ENCODE measurements around the gene HTATIP2.
"Not testable (repeated sequence)": the region's sequence is repeated elsewhere in the genome, so short reads cannot be mapped to it uniquely, and the experiment has no call there.

Gene HTATIP2

GRCh38 chr11:20376162-20376730 lies 12.7 kb downstream of the HTATIP2 start:
- DNase-seq (ENCODE audit: extremely low spot score): no peak
- TF ChIP-seq, protein P1, sequence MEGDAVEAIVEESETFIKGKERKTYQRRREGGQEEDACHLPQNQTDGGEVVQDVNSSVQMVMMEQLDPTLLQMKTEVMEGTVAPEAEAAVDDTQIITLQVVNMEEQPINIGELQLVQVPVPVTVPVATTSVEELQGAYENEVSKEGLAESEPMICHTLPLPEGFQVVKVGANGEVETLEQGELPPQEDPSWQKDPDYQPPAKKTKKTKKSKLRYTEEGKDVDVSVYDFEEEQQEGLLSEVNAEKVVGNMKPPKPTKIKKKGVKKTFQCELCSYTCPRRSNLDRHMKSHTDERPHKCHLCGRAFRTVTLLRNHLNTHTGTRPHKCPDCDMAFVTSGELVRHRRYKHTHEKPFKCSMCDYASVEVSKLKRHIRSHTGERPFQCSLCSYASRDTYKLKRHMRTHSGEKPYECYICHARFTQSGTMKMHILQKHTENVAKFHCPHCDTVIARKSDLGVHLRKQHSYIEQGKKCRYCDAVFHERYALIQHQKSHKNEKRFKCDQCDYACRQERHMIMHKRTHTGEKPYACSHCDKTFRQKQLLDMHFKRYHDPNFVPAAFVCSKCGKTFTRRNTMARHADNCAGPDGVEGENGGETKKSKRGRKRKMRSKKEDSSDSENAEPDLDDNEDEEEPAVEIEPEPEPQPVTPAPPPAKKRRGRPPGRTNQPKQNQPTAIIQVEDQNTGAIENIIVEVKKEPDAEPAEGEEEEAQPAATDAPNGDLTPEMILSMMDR (IDR thresholded peaks at IDR 0.05; ENCODE audit: control extremely low read depth, extremely low read depth, low read depth, missing control alignments): no peak
- POLR2A ChIA-PET: no interaction called here
- CTCF ChIA-PET: interaction anchor here (1.0 kb wide), 1 partner anchor 11 kb away, joined by 5 read pairs; the partner anchor contains the start of gene PRMT3

GRCh38 chr11:20385996-20386395 lies 22.5 kb downstream of the HTATIP2 start:
- POLR2A ChIA-PET; DNase-seq (ENCODE audit: extremely low spot score): not testable (repeated sequence)
- CTCF ChIA-PET: interaction anchor here (1.1 to 1.7 kb wide), 5 partner anchors 9 to 227 kb away, joined by 3 to 6 read pairs (median 5); no protein-coding TSS in a partner anchor

DNA sequence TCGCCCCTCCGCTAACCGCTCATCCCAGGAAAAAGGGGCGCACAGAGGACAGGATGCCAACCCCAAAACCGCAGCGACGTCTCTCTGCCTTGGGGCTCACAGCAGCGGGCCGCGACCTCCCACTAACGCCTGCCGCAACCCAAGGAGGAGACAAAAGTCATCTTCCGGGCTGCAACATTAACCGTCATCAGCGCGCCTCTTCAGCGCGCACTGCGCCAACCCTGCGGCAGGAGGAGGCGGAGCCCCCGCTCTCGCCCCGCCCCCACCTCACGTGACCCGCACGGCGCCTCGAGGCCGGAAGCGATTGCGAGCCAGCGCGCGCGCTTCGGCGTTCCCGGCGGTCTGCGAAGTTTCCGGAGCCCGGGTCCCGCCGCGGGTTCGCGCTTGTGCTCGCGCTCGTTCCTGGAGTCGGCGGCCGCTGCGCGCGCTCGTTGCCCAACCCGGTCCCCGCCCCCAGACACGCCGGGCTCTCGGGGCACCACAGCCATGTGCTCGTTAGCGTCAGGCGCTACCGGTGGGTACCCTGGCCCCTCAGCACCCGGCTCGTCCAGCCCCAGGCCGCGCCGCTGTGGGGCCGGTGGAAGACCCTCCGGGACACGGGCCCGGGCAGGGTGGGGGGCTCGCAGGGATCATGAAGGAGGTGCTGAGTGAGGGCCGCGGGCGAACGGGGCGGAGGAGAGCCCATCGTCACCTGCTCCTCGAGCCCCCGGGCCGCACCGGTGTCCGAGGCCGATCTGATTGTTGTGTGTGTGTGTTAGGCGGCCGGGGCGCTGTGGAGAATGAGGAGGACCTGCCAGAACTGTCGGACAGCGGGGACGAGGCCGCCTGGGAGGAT lies 24.0 kb downstream of the HTATIP2 start, which contains the start of gene PRMT3:
Gene PRMT3, plus strand, starts transcription at position 456 of the 835 bp plus-strand sequence. Its CDS starts 31 bp downstream, at position 487.
- ChIA-PET POLR2A (no interaction called here), CTCF (interaction anchor here (0.6 to 1.7 kb wide), 9 partner anchors 9 to 225 kb away, joined by 3 to 6 read pairs (median 3); no protein-coding TSS in a partner anchor)
- TF ChIP-seq, protein P1 (IDR thresholded peaks at IDR 0.05; ENCODE audit: control extremely low read depth, extremely low read depth, low read depth, missing control alignments): no peak
- DNase-seq (ENCODE audit: extremely low spot score): peak; percentile 97

- DNase-seq (ENCODE audit: extremely low spot score): peak; percentile 23
- POLR2A ChIA-PET: no interaction called here
- CTCF ChIA-PET: interaction anchor here (1.6 to 2.4 kb wide), 3 partner anchors 9 to 221 kb away, joined by 7 to 14 read pairs (median 10); no protein-coding TSS in a partner anchor
- TF ChIP-seq, protein P1 (IDR thresholded peaks at IDR 0.05; ENCODE audit: control extremely low read depth, extremely low read depth, low read depth, missing control alignments): no peak
Measured at GRCh38 chr11:20388096-20389055, 24.9 kb downstream of the HTATIP2 start.

- ChIA-PET POLR2A (no interaction called here), CTCF (interaction anchor here (0.7 to 2.5 kb wide), 21 partner anchors 8 to 215 kb away, joined by 3 to 22 read pairs (median 4); no protein-coding TSS in a partner anchor)
- DNase-seq (ENCODE audit: extremely low spot score): peak; percentile 37
- TF ChIP-seq, protein P1 (IDR thresholded peaks at IDR 0.05; ENCODE audit: control extremely low read depth, extremely low read depth, low read depth, missing control alignments): peak; percentile 36
Measured at GRCh38 chr11:20397281-20397680, 33.8 kb downstream of the HTATIP2 start.

DNA sequence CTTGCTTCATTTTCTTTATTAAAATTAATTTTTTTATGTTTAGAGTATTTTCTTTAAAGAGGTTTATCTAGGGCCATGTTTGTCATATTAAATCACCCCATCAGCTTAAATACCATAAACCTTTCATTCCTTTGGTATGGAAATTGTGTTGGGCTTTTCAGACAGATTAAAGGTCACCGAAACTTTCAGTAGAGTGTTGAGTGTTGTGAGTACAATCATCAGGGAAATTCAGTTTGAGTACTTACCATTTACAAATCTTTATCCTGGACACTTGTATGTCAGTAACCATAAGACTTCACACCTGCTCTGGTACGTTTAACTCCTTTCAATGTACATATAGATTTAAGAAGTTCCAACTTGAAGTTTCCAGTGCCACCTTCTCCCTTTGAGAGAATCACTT lies 36.0 kb downstream of the HTATIP2 start:
- DNase-seq (ENCODE audit: extremely low spot score): no peak
- ChIA-PET CTCF (interaction anchor here (0.7 to 2.6 kb wide), 4 partner anchors 10 to 212 kb away, joined by 3 to 12 read pairs (median 4); no protein-coding TSS in a partner anchor), POLR2A (no interaction called here)
- TF ChIP-seq, protein P1 (IDR thresholded peaks at IDR 0.05; ENCODE audit: control extremely low read depth, extremely low read depth, low read depth, missing control alignments): no peak

Measured in GM10248 (cell line).